Fibroblast of the aortic adventitia (primary cell): ENCODE results near the gene ZFP30. TPM values are rescaled to one million over a fixed set of nuclear protein-coding genes. Genes with fewer than 3 reads are reported as not detected.
"Not testable (repeated sequence)": the region's sequence is repeated elsewhere in the genome, so short reads cannot be mapped to it uniquely, and the experiment has no call there.

Source experiments
- DNase-seq: peaks from one replicate; pipeline ENCODE4 v3.0.0-alpha.2; 2010; ENCODE audit warnings: low read depth
- H3K4me3 ChIP-seq: 2 replicates; pipeline ENCODE4 v1.5.1; 2011; ENCODE audit warnings: low read depth, mild to moderate bottlenecking, control low read depth, low read length, moderate library complexity
- total RNA-seq: library from RNA; depleted of rRNA; stranded (reverse); fragments of >200 nt; gene quantifications from 2 replicates; pipeline ENCODE4 v1.2.3, GENCODE V29; 2012; ENCODE audit warnings: low replicate concordance
- TF ChIP-seq, protein P1 (sequence below): IDR thresholded peaks from 2 replicates; pipeline ENCODE4 v1.5.1; 2011; ENCODE audit warnings: mild to moderate bottlenecking, low read length, control low read depth, inconsistent platforms; ENCODE audit not compliant: insufficient read depth

Gene ZFP30
- total RNA-seq, 1 donor: 14.8 TPM

DNA sequence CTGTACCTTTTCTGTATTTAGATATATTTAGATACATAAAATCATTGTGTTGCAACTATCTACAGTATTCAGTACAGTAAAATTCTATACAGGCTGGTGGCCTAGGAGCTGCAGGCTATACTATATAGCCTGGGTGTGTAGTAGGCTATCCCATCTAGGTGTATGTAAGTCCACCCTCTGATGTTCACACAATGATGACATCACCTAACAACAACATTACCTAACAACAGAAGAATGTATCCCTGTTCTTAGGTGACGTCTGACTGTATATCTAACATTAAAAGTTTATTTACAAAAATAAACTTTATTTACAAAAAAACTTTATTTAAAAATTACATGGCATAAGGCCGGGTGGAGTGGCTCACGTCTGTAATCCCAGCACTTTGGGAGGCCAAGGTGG lies 28.3 kb upstream of the ZFP30 start:
- TF ChIP-seq, protein P1, sequence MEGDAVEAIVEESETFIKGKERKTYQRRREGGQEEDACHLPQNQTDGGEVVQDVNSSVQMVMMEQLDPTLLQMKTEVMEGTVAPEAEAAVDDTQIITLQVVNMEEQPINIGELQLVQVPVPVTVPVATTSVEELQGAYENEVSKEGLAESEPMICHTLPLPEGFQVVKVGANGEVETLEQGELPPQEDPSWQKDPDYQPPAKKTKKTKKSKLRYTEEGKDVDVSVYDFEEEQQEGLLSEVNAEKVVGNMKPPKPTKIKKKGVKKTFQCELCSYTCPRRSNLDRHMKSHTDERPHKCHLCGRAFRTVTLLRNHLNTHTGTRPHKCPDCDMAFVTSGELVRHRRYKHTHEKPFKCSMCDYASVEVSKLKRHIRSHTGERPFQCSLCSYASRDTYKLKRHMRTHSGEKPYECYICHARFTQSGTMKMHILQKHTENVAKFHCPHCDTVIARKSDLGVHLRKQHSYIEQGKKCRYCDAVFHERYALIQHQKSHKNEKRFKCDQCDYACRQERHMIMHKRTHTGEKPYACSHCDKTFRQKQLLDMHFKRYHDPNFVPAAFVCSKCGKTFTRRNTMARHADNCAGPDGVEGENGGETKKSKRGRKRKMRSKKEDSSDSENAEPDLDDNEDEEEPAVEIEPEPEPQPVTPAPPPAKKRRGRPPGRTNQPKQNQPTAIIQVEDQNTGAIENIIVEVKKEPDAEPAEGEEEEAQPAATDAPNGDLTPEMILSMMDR: no peak
- no peak for DNase-seq
- no peak overlapping the region for H3K4me3 ChIP-seq

DNA sequence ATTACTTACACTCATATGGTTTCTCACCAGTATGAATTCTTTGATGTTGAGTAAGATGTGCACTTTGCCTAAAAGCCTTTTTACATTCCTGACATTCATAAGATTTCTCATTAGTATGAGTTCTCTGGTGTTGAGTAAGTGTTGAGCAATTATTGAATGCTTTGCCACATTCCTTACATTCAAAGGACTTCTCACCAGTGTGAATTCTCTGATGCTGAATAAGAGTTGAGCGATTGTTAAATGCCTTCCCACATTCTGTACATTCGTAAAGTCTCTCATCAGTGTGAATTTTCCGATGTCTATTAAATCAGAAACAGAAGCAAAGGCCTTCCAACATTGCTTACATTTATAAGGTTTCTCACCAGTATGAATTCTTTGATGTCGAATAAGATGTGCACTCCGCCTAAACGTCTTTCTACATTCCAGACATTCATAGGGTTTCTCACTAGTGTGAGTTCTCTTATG lies 14.2 kb upstream of the ZFP30 start:
- no peak overlapping the region for H3K4me3 ChIP-seq
- no peak for DNase-seq
- TF ChIP-seq, protein P1: no peak

DNA sequence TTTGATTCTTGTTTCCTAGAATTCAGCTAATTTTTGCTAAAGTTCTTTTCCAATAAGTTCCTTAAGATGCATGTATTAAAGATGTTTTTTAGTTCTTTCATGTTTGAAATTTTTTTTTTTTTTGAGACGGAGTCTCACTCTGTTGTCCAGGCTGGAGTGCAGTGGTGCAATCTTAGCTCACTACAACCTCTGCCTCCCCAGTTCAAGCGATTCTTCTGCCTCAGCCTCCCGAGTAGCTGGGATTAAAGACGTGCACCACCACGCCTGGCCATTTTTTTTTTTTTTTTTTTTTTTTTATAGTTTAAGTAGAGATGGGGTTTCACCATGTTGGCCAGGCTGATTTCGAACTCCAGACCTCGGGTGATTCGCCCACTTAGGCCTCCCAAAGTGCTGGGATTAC lies 1.9 kb upstream of the ZFP30 start:
- not testable (repeated sequence) for H3K4me3 ChIP-seq, DNase-seq

DNA sequence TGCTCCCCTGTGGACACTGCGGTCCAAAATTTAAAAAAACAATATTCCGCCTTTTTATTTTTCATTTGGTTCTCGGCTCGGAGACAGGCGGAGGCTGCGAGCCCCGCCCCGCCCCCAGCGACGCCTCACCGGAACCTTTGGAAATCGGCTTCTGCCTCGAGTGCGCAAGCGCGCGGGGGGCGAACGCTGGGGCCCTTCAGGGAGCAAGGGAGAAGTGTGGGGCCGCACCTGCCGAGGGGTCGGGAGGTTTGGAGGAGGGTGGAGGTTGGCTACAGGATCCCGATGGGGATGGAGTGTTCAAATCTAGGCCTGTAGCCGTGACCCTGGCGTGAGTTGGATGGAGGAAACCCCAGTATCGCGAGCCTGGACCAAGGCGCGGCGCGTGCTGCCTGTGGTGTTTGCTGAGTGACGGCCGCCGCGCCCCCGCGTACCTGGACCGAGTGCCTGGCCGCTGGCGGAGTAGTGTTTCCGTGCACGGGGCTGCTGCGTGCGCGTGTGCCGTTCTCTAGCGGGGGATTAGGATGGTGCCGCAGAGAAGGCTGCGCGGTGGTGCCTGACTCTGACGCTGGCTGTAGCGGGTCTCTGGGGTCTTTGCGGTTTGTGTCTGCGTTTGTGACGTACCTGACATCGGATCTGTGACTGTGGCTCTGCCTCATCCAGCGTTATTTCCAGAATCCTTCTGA lies 565 bp upstream of the ZFP30 start:
- peak; percentile 72 for DNase-seq
- peak overlapping the region; percentile 87 for H3K4me3 ChIP-seq
- TF ChIP-seq, protein P1: no peak

DNA sequence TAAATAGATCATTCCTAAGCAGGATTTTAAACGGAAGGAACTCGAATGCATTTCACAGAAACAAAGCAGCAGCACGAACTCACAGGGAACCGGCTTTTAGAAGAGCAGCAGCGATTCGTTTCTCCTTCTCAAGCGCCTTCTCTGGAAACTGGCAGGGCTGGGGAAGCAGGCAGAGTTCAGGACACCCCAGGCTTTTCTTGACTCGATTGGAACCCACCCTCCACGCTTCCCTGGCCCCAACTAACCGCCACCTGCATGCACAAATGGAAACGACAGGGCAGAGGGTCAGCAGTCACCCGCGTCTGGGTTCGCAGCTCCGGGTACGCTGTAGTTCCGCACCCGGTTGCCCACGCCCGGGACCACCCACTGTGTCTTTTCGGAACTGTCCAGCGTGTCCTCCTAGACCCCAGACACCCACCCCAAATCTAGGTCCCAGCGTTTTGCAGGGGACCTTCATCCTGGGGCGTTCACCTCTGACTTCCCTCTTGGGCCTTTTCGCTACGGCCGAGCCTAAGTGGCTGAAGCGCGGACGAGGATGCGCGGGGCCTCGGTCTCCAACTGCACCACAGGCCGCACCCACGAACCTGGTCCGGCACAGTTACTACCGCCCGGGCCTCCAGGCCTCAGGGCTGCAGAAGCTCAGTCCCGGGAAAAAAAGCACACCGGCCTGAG lies 500 bp downstream of the ZFP30 start:
- DNase-seq: peak; percentile 35
- TF ChIP-seq, protein P1: no peak
- peak overlapping the region; percentile 87 for H3K4me3 ChIP-seq

DNA sequence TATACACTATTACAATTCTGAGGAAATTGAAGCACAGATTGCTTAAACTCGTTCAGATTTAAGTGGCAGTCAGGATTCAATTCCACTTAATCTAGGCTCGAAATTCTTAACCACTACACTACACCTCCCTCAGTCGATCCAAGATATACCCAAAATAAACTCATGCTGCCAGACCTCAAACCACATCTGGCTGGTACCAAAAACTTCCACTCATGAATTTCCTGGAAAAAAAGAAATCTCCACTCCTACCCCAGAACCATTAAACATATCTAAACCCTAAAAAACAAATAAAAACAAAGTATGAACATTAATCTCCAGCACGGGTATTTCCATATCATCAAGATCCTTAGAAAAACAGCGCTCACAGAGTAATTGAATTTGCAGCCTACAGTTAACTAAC lies 1.1 kb downstream of the ZFP30 start:
- DNase-seq: peak; percentile 11
- H3K4me3 ChIP-seq: peak overlapping the region; percentile 87

More for the DNA sequence above, 1.1 kb downstream of the ZFP30 start:
- TF ChIP-seq, protein P1: no peak
